ENCODE measurements around the gene CACNA1C. TPM values are rescaled to one million over a fixed set of nuclear protein-coding genes. Genes with fewer than 3 reads are reported as not detected.

Gene CACNA1C
- total RNA-seq, 1 donor from 2014 or later = 0.14 TPM

- no peaks in the 10 kb centered on the region for H3K9me3 Mint-ChIP-seq
- no peak for DNase-seq (ENCODE audit: low spot score)
- H3K4me3 Mint-ChIP-seq (ENCODE audit: low read depth) = no peak overlapping the region
- H3K27me3 Mint-ChIP-seq (ENCODE audit: low read depth) = peaks cover 17% of the 10 kb centered on the region
- no peaks in the 10 kb centered on the region for H3K36me3 Mint-ChIP-seq (ENCODE audit: low read depth)
- intact Hi-C loops (cut with micrococcal nuclease) = no loop called here
- H3K4me1 Mint-ChIP-seq (ENCODE audit: low read depth) = no peaks in the 10 kb centered on the region
- H3K27ac Mint-ChIP-seq = no peak overlapping the region
These were observed 35.0 kb upstream of the CACNA1C start for GRCh38 chr12:2017546-2018337.

- Mint-ChIP-seq H3K27ac (no peak overlapping the region), H3K36me3 (ENCODE audit: low read depth) (no peaks in the 10 kb centered on the region), H3K27me3 (ENCODE audit: low read depth) (peaks cover 20% of the 10 kb centered on the region), H3K4me1 (ENCODE audit: low read depth) (no peaks in the 10 kb centered on the region), H3K9me3 (no peaks in the 10 kb centered on the region), H3K4me3 (ENCODE audit: low read depth) (no peak overlapping the region)
- DNase-seq (ENCODE audit: low spot score) = no peak
- intact Hi-C loops (cut with micrococcal nuclease) = no loop called here
These were observed 34.4 kb upstream of the CACNA1C start for GRCh38 chr12:2018391-2018790.

DNA sequence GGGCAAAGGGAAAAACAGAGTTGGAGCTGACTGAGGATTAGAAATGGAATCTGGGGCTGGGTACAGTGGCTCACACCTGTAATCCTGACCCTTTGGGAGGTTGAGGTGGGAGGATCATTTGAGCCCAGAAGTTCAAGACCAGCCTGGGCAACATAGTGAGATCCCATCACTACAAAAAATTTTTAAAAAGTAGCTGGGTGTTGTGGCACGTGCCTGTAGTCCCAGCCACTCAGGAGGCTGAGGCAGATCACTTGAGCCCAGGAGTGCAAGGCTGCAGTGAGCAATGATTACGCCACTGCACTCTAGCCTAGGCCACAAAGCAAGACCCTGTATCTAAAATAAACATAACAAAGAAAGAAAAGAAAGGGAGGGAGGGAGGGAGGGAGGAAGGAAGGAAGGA lies 33.7 kb upstream of the CACNA1C start:
- Mint-ChIP-seq H3K27me3 (ENCODE audit: low read depth) (peaks cover 23% of the 10 kb centered on the region), H3K4me1 (ENCODE audit: low read depth) (no peaks in the 10 kb centered on the region), H3K4me3 (ENCODE audit: low read depth) (no peak overlapping the region), H3K9me3 (no peaks in the 10 kb centered on the region), H3K27ac (no peak overlapping the region), H3K36me3 (ENCODE audit: low read depth) (no peaks in the 10 kb centered on the region)
- intact Hi-C loops (cut with micrococcal nuclease) = no loop called here
- DNase-seq (ENCODE audit: low spot score) = no peak

DNA sequence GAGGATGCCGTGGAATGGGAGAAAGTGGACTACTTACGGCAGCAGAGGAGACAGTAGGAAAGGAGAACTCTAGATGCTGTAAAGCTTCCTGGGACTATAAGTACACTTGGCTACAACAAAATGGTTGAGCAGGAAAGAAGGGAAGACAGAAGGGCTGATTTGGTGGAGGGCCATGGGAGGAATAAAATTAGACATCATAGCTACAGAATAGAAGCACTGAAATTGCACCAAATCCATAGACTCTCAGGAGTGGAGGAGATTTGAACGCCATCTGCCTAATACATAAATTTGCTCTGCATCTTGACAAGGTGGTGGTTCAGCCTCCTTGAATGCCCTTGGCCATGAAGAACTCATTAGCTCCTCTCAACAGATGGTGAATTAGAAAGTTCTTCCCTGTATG lies 32.3 kb upstream of the CACNA1C start:
- Mint-ChIP-seq H3K9me3 (no peaks in the 10 kb centered on the region), H3K36me3 (ENCODE audit: low read depth) (no peaks in the 10 kb centered on the region), H3K4me1 (ENCODE audit: low read depth) (no peaks in the 10 kb centered on the region), H3K27ac (no peak overlapping the region), H3K4me3 (ENCODE audit: low read depth) (no peak overlapping the region), H3K27me3 (ENCODE audit: low read depth) (peaks cover 28% of the 10 kb centered on the region)
- no peak for DNase-seq (ENCODE audit: low spot score)
- intact Hi-C loops (cut with micrococcal nuclease) = no loop called here

DNA sequence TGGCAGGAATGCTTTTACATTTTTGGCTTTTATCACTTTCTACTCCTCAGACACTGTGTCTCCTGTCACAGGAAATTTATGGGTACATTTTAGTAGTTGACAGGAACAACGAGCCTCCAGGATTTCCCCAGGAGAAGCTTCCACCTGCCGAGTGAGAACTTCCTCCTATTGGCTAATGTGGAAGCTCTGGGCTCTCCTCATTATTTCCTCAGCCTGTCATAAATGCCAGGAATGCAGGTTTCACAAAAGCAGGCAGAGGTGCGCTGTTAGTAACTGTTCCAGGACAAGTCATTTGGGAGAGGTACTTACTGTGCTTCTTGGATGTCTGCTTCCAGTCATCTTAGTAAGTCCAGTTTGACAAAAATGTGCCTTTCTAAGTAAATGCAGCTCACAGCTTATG lies 29.4 kb upstream of the CACNA1C start:
- H3K9me3 Mint-ChIP-seq = no peaks in the 10 kb centered on the region
- no peak overlapping the region for H3K4me3 Mint-ChIP-seq (ENCODE audit: low read depth)
- H3K27ac Mint-ChIP-seq = no peak overlapping the region

DNA sequence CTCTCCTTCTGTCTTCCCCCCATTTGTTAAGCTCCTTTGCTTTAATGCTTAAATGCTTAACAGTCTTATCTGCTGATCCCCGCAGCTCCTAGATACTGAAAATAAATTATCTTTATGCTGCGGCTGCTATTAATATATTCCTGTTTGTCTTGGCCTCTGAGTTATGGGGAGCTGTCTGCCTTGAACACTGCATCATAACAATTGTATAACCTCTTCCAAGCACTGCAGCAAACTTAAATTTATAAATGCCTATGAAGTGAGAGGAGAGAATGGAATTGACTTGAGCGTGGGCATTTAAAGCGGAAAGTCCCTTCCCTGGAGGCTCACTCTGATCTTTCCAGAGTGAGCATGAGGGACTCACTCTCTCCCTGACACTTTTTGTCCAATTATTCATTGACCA lies 25.4 kb upstream of the CACNA1C start:
- Mint-ChIP-seq H3K36me3 (ENCODE audit: low read depth) (no peaks in the 10 kb centered on the region), H3K4me1 (ENCODE audit: low read depth) (no peaks in the 10 kb centered on the region), H3K9me3 (no peaks in the 10 kb centered on the region), H3K27ac (no peak overlapping the region), H3K4me3 (ENCODE audit: low read depth) (no peak overlapping the region), H3K27me3 (ENCODE audit: low read depth) (peaks cover 26% of the 10 kb centered on the region)
- DNase-seq (ENCODE audit: low spot score) = no peak
- intact Hi-C loops (cut with micrococcal nuclease) = no loop called here

More for the DNA sequence above, 29.4 kb upstream of the CACNA1C start:
- no peaks in the 10 kb centered on the region for H3K36me3 Mint-ChIP-seq (ENCODE audit: low read depth)
- intact Hi-C loops (cut with micrococcal nuclease) = no loop called here
- H3K4me1 Mint-ChIP-seq (ENCODE audit: low read depth) = no peaks in the 10 kb centered on the region
- H3K27me3 Mint-ChIP-seq (ENCODE audit: low read depth) = peaks cover 26% of the 10 kb centered on the region
- no peak for DNase-seq (ENCODE audit: low spot score)

DNA sequence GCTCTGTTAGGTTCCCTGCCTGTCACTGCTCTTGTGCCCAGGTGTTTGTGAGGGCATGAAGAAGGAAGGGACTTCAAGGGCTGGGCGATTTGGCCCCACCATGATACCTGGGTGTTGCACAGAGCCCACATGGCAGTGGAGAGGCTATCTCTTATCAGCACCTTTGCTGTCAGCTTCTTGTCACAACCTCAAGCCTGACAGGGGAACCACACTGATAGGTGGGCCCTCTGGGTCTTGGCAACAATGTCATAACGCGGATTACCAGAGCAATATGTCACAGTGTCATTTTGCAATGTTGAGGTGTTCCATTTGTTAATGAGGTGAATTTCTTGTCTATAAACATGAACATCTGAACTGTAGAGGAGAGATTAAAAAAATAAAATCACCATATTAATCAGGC lies 22.9 kb upstream of the CACNA1C start:
- intact Hi-C loops (cut with micrococcal nuclease) = loop anchor here (10.0 kb wide), 1 partner anchor 375 kb away; no protein-coding TSS in a partner anchor
- Mint-ChIP-seq H3K4me1 (ENCODE audit: low read depth) (peaks cover 4% of the 10 kb centered on the region), H3K9me3 (no peaks in the 10 kb centered on the region), H3K4me3 (ENCODE audit: low read depth) (no peak overlapping the region), H3K27me3 (ENCODE audit: low read depth) (peaks cover 26% of the 10 kb centered on the region), H3K36me3 (ENCODE audit: low read depth) (no peaks in the 10 kb centered on the region), H3K27ac (no peak overlapping the region)
- no peak for DNase-seq (ENCODE audit: low spot score)

GRCh38 chr12:2032506-2032905 lies 20.3 kb upstream of the CACNA1C start:
- no peaks in the 10 kb centered on the region for H3K36me3 Mint-ChIP-seq (ENCODE audit: low read depth)
- no peaks in the 10 kb centered on the region for H3K9me3 Mint-ChIP-seq
- no peak for DNase-seq (ENCODE audit: low spot score)
- peaks cover 45% of the 10 kb centered on the region for H3K27me3 Mint-ChIP-seq (ENCODE audit: low read depth)
- peaks cover 11% of the 10 kb centered on the region for H3K4me1 Mint-ChIP-seq (ENCODE audit: low read depth)
- intact Hi-C loops (cut with micrococcal nuclease) = loop anchor here (10.0 kb wide), 1 partner anchor 378 kb away; no protein-coding TSS in a partner anchor
- H3K27ac Mint-ChIP-seq = no peak overlapping the region
- H3K4me3 Mint-ChIP-seq (ENCODE audit: low read depth) = no peak overlapping the region

GRCh38 chr12:2034633-2035430 lies 18.0 kb upstream of the CACNA1C start:
- Mint-ChIP-seq H3K27me3 (ENCODE audit: low read depth) (peaks cover 53% of the 10 kb centered on the region), H3K9me3 (no peaks in the 10 kb centered on the region), H3K36me3 (ENCODE audit: low read depth) (no peaks in the 10 kb centered on the region), H3K4me3 (ENCODE audit: low read depth) (peak overlapping the region; percentile 38), H3K4me1 (ENCODE audit: low read depth) (peaks cover 11% of the 10 kb centered on the region), H3K27ac (no peak overlapping the region)
- peak; percentile 79 for DNase-seq (ENCODE audit: low spot score)
- intact Hi-C loops (cut with micrococcal nuclease) = loop anchor here (2.0 to 10.0 kb wide), 2 partner anchors 238 to 380 kb away; no protein-coding TSS in a partner anchor

DNA sequence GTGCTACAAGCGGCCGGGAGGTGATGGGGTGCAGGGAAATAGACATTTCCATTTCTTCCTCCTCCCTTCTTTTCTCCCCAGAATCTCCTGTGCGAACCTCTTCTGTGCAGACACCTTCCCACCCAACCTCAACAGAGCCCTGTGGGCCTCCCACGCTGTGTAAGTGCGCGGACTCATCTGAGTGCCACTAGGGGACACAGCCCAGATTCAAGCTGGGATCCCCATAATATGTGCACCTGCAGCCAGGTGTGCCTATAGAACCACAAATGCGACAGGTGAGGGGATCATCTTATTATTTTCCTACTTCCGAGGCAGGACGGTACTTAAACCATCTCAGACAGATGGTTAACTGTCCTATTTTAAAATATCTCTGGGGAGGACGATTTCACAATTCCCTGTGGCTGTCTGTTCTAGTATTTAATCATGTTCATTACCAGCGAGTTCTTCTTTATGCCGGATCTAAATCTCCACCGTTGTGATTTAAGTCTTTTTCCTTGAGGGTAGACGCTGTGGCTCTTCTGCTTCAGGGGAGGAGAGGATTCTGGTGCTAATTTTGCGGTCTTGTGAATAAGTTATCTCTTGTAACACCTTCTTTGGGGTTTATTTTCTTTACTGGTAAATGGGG lies 17.2 kb upstream of the CACNA1C start:
- peak overlapping the region; percentile 38 for H3K4me3 Mint-ChIP-seq (ENCODE audit: low read depth)
- DNase-seq (ENCODE audit: low spot score) = no peak
- no peaks in the 10 kb centered on the region for H3K36me3 Mint-ChIP-seq (ENCODE audit: low read depth)
- intact Hi-C loops (cut with micrococcal nuclease) = loop anchor here (2.0 to 10.0 kb wide), 2 partner anchors 239 to 381 kb away; no protein-coding TSS in a partner anchor
- H3K27ac Mint-ChIP-seq = no peak overlapping the region
- peaks cover 52% of the 10 kb centered on the region for H3K27me3 Mint-ChIP-seq (ENCODE audit: low read depth)
- H3K9me3 Mint-ChIP-seq = no peaks in the 10 kb centered on the region
- H3K4me1 Mint-ChIP-seq (ENCODE audit: low read depth) = peaks cover 11% of the 10 kb centered on the region

DNA sequence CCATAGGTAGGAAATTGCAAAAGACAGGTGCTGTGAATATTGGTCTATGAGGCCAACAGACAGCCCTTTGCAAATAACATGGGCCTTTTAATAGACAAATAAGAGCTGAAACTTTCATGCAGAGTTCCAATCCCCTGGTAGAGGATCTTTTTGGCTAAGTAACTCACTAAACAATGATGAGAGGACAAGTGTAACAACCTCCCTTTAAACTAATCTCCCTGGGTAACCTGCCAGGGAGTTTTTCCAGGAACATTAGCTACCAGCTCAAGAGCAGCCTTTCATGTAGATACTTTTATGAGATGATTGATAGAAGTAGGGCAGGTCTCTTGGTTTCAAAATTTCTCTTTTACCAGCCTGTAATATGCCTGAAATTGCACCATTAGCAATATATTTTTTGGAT lies 13.8 kb upstream of the CACNA1C start:
- H3K27me3 Mint-ChIP-seq (ENCODE audit: low read depth) = peaks cover 51% of the 10 kb centered on the region

GRCh38 chr12:2043054-2043453 lies 9.7 kb upstream of the CACNA1C start:
- Mint-ChIP-seq H3K9me3 (no peaks in the 10 kb centered on the region), H3K4me1 (ENCODE audit: low read depth) (no peaks in the 10 kb centered on the region), H3K4me3 (ENCODE audit: low read depth) (no peak overlapping the region), H3K27ac (no peak overlapping the region), H3K36me3 (ENCODE audit: low read depth) (no peaks in the 10 kb centered on the region), H3K27me3 (ENCODE audit: low read depth) (peaks cover 43% of the 10 kb centered on the region)
- DNase-seq (ENCODE audit: low spot score) = no peak
- intact Hi-C loops (cut with micrococcal nuclease) = no loop called here

More for the DNA sequence above, 13.8 kb upstream of the CACNA1C start:
- no peak overlapping the region for H3K27ac Mint-ChIP-seq
- intact Hi-C loops (cut with micrococcal nuclease) = loop anchor here (10.0 kb wide), 1 partner anchor 384 kb away; no protein-coding TSS in a partner anchor
- H3K4me1 Mint-ChIP-seq (ENCODE audit: low read depth) = peaks cover 11% of the 10 kb centered on the region
- no peaks in the 10 kb centered on the region for H3K9me3 Mint-ChIP-seq
- H3K36me3 Mint-ChIP-seq (ENCODE audit: low read depth) = no peaks in the 10 kb centered on the region
- DNase-seq (ENCODE audit: low spot score) = no peak
- H3K4me3 Mint-ChIP-seq (ENCODE audit: low read depth) = no peak overlapping the region
